AG10803 (cell line): ENCODE data around the gene PHF23.

ENCODE experiments used
- DNase-seq: peaks from one replicate; pipeline ENCODE4 v3.0.0; 2010; ENCODE audit warnings: low read depth
- H3K4me3 ChIP-seq: 2 replicates; pipeline ENCODE4 v1.5.1; 2011; ENCODE audit warnings: mild to moderate bottlenecking, low read length, control low read depth
- TF ChIP-seq, protein P1 (sequence below): conservative IDR thresholded peaks from 2 replicates; pipeline ENCODE4 v1.5.1; 2011; ENCODE audit warnings: mild to moderate bottlenecking, low read length, control low read depth, inconsistent platforms

PHF23 gene

DNA sequence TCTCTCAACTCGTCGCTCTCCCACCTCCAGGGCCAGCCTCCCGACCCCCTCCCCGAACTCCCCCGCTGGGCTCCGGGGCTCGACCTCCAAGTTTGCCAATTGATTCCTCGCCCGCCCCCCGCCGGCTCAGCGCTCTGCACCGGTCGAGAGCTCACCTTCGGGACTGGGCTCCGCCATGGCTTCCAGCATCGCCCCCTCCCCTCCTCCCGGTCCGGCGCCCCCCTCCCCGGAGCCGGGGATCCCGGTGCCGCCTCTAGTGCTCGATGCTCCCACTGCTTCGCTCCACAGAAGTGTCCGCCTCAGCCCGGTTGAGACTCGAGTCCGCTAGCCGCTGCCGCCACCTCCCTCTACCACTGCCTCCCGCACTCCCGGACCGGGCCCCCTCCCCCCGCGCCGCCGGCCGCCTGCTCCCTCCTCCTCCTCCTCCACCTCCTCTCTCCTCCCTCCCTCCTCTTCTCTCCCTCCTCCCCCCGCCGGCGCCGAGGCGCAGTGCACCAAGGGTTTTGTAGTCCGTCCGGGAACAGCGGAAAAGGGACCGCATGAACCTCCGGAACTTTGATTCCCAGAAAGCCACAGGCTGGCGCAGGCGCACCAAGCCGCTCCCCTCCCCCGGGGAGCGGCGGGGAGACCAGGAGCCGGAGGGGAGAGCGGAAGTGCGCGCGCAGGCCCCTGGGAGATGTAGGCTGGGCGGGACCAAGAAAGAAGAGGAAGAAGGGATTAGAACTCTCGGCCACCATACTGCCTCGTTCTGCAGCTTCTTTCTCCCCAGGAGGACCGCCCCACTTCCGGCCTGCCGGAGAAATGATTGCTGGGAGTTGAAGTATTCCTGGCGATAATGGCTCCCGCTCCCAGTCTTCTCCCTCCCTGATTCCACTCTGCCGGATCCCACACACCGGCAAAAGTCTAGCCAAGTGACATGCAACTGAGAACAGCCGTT, at the start of gene PHF23:
Gene PHF23 (minus strand): TSS at position 367 of the 937 bp plus-strand sequence. CDS start 178 bp downstream, at position 189.
- TF ChIP-seq, protein P1, sequence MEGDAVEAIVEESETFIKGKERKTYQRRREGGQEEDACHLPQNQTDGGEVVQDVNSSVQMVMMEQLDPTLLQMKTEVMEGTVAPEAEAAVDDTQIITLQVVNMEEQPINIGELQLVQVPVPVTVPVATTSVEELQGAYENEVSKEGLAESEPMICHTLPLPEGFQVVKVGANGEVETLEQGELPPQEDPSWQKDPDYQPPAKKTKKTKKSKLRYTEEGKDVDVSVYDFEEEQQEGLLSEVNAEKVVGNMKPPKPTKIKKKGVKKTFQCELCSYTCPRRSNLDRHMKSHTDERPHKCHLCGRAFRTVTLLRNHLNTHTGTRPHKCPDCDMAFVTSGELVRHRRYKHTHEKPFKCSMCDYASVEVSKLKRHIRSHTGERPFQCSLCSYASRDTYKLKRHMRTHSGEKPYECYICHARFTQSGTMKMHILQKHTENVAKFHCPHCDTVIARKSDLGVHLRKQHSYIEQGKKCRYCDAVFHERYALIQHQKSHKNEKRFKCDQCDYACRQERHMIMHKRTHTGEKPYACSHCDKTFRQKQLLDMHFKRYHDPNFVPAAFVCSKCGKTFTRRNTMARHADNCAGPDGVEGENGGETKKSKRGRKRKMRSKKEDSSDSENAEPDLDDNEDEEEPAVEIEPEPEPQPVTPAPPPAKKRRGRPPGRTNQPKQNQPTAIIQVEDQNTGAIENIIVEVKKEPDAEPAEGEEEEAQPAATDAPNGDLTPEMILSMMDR: no peak
- peak within 1 kb of the TSS; percentile 100 for H3K4me3 ChIP-seq
- DNase-seq: peak; percentile 99

DNA sequence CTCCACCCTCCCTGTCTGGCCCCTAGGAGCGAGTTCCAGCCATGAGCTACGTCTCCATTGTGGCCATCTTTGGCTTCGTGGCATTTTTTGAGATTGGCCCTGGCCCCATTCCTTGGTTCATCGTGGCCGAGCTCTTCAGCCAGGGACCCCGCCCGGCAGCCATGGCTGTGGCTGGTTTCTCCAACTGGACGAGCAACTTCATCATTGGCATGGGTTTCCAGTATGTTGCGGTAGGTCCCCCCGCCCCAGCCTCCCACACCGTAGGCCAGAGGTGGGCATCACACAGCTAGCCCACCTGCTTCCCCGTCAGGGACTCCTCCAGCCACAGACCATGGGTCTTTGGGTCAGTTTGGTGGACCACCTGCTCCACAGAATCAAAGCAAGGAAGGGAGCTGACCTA, 46.4 kb upstream of the PHF23 start:
- H3K4me3 ChIP-seq: no peak overlapping the region
- TF ChIP-seq, protein P1: no peak
- no peak for DNase-seq

DNA sequence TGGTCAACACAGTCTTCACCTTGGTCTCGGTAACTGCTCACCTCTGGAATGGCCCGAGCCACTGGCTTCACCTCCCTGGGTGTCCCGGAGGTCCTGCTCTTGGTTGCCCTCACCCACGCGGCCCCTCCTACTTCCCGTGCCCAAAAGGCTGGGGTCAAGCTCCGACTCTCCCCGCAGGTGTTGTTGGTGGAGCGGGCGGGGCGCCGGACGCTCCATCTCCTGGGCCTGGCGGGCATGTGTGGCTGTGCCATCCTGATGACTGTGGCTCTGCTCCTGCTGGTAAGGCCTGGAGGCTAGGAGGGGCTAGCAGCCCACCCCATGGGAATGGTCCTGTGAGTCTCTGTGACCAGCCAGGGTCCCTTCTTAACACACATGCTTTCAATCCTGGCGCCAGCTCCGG, 45.7 kb upstream of the PHF23 start:
- no peak overlapping the region for H3K4me3 ChIP-seq
- TF ChIP-seq, protein P1: no peak
- DNase-seq: no peak

DNA sequence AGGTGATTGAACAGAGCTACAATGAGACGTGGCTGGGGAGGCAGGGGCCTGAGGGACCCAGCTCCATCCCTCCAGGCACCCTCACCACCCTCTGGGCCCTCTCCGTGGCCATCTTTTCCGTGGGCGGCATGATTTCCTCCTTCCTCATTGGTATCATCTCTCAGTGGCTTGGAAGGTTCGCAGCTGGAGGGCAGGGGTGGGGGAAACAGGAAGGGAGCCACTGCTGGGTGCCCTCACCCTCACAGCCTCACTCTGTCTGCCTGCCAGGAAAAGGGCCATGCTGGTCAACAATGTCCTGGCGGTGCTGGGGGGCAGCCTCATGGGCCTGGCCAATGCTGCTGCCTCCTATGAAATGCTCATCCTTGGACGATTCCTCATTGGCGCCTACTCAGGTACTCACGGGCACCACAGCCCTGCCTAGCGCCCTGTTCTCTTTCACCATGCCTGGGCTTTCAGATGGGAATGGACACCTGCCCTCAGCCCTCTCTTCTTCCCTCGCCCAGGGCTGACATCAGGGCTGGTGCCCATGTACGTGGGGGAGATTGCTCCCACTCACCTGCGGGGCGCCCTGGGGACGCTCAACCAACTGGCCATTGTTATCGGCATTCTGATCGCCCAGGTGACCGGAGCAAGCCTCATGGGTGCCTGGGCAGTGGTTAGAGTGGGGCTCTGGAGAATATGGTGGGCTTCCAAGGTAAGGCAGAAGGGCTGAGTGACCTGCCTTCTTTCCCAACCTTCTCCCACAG, 44.4 kb upstream of the PHF23 start:
- TF ChIP-seq, protein P1: no peak
- no peak overlapping the region for H3K4me3 ChIP-seq
- no peak for DNase-seq

DNA sequence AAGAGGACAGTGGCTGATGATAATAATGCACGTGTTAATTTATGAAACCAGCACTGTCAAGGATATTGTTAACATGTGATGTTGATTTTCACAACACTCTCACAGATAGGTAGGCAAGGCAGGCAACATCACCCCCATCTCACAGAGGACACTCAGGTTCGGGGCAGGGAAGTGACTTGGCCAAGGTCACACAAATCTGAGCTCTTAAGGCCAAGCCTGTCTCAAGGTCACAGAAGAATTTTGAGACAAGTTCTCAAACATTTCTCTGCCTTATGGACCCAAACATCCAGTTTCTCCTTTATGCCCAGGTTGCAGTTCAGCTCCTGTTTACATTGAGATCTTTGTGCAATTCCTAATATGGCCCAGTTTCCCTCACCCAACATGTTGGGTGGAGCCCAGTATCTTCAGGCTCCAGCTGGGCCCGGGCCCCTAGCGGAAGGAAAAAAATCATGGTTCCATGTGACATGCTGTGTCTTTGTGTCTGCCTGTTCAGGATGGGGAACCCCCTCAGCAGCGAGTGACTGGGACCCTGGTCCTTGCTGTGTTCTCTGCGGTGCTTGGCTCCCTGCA, 43.6 kb upstream of the PHF23 start:
- no peak for DNase-seq
- TF ChIP-seq, protein P1: no peak
- no peak overlapping the region for H3K4me3 ChIP-seq

DNA sequence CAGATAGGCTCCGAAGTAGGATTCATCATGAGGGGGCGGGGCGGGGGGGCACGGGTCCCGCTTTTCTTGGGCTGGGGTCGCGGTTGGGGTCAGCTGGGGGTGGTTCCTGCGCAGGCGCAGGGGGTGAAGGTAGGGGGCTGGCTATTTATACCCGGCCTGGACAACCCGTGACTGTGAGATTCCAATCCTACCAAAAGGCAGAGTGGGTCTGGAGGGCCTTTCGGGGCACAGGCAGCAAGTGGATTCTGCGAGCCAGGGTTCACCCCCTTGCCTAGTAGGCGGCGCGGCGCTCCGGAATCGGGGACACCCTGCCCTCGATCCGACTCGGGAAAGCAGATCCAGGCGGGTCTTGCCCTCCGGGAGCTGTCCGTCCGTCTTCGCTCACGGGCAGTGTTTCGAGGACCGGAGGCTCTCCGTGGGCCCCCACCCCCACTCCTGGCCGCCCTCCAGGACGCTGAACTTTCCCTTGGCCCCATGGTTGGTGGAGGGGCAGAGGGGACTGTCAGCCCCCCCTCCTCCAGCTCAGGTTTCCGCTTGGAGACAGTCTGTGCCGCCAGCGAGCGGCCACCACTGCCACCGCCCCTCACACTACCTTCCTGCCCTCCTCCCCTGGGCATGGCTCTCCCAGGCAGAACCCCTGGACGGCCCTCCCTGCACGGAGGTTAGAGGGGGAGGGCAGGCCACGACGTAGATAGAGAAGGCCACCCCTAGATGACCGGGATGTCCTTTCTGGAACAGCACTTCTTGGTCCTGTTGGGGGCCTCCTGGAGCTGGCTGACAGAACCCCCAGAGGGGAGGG, 42.9 kb upstream of the PHF23 start:
- H3K4me3 ChIP-seq: peak overlapping the region; percentile 58
- DNase-seq: no peak
- TF ChIP-seq, protein P1: no peak
